SU-DHL-6 (cell line): Measurements from ENCODE around the gene MAP3K21.

Source experiments
- H2AFZ ChIP-seq: fragments of 200-600 bp; sonication (generic); 2 replicates; pipeline ENCODE4 v1.6.1; 2014; ENCODE audit warnings: low read depth, mild to moderate bottlenecking, moderate library complexity, mixed read lengths, antibody characterized with exemption, low read length; ENCODE audit not compliant: severe bottlenecking
- H3F3A ChIP-seq: fragments of 200-600 bp; shearing (Covaris generic); 2 replicates; pipeline ENCODE4 v1.6.0; 2016; ENCODE audit warnings: antibody characterized with exemption, mild to moderate bottlenecking; ENCODE audit not compliant: insufficient read depth
- H3K27ac ChIP-seq: fragments of 200-600 bp; sonication (generic); 2 replicates; pipeline ENCODE4 v1.5.1; 2016; ENCODE audit warnings: low read depth, mild to moderate bottlenecking, low read length, moderate library complexity, mixed read lengths
- H3K27me3 ChIP-seq: fragments of 200-600 bp; sonication (generic), shearing (Covaris generic); 2 replicates; pipeline ENCODE4 v1.6.0; 2014; ENCODE audit warnings: mild to moderate bottlenecking, low read length
- H3K36me3 ChIP-seq: fragments of 200-600 bp; sonication (generic); 2 replicates; pipeline ENCODE4 v1.6.1; 2014; ENCODE audit warnings: mild to moderate bottlenecking, low read length, mixed read lengths
- H3K4me2 ChIP-seq: fragments of 300-600, 200-600 bp; shearing (Covaris generic), sonication (generic); 2 replicates; pipeline ENCODE4 v1.6.0; 2014; ENCODE audit warnings: low read length, low read depth, mild to moderate bottlenecking; ENCODE audit not compliant: poor library complexity, severe bottlenecking
- H3K4me3 ChIP-seq: fragments of 200-600 bp; sonication (generic); 2 replicates; pipeline ENCODE4 v1.5.1; 2014; ENCODE audit warnings: antibody characterized with exemption, low read length, mild to moderate bottlenecking, mixed read lengths; ENCODE audit not compliant: insufficient read depth, poor library complexity, severe bottlenecking
- H3K79me2 ChIP-seq: fragments of 200-600 bp; sonication (generic); 2 replicates; pipeline ENCODE4 v1.6.1; 2014; ENCODE audit warnings: mild to moderate bottlenecking, low read length, moderate library complexity; ENCODE audit not compliant: insufficient read depth
- H3K9ac ChIP-seq: fragments of 200-600 bp; sonication (generic); 2 replicates; pipeline ENCODE4 v1.7.0; 2014; ENCODE audit warnings: mild to moderate bottlenecking, low read length
- H3K9me2 ChIP-seq: fragments of 200-600 bp; sonication (generic); replicated peaks from 2 replicates; pipeline ENCODE4 v1.6.1; 2014; ENCODE audit warnings: low read length; ENCODE audit not compliant: insufficient read depth
- H3K9me3 ChIP-seq: fragments of 200-600 bp; sonication (generic); 2 replicates; pipeline ENCODE4 v1.6.1; 2014; ENCODE audit warnings: low read length, mixed read lengths; ENCODE audit not compliant: insufficient read depth
- H4K20me1 ChIP-seq: fragments of 200-600 bp; sonication (generic); 2 replicates; pipeline ENCODE4 v1.6.1; 2014; ENCODE audit warnings: low read depth, mild to moderate bottlenecking, antibody characterized with exemption, low read length, moderate library complexity, mixed read lengths
- CTCF ChIP-seq: fragments of 200-600 bp; sonication (generic); IDR thresholded peaks from one replicate; pipeline ENCODE4 v1.5.1; 2017; ENCODE audit warnings: antibody characterized with exemption, mild to moderate bottlenecking, low read length, moderate library complexity; ENCODE audit not compliant: insufficient read depth, poor library complexity, severe bottlenecking
- EZH2phosphoT487 ChIP-seq: fragments of 200-600 bp; sonication (generic), shearing (Covaris generic); conservative IDR thresholded peaks from 2 replicates; pipeline ENCODE4 v1.6.1; 2018; ENCODE audit warnings: mild to moderate bottlenecking, antibody characterized with exemption, low read length, moderate library complexity, mixed read lengths

Gene MAP3K21

GRCh38 chr1:233356705-233356987 lies 29.1 kb downstream of the MAP3K21 start:
- no peaks in the 10 kb centered on the region for H4K20me1 ChIP-seq
- H3K9me3 ChIP-seq: no peaks in the 10 kb centered on the region
- H3K27me3 ChIP-seq: no peaks in the 10 kb centered on the region
- no peak overlapping the region for H3K4me2 ChIP-seq
- TF ChIP-seq EZH2phosphoT487 (no peak), CTCF (no peak)
- H3K4me3 ChIP-seq: no peak overlapping the region
- no peak overlapping the region for H3K27ac ChIP-seq
- no peak overlapping the region for H3K9ac ChIP-seq
- no peaks in the 10 kb centered on the region for H3K9me2 ChIP-seq
- H3F3A ChIP-seq: no peaks in the 10 kb centered on the region
- H2AFZ ChIP-seq: peak overlapping the region; percentile 54
- no peaks in the 10 kb centered on the region for H3K79me2 ChIP-seq
- H3K36me3 ChIP-seq: no peaks in the 10 kb centered on the region

GRCh38 chr1:233357595-233358397 lies 30.3 kb downstream of the MAP3K21 start:
- Histone ChIP-seq H3K9me2 (no peaks in the 10 kb centered on the region), H3K27ac (no peak overlapping the region), H3K36me3 (no peaks in the 10 kb centered on the region), H3K27me3 (no peaks in the 10 kb centered on the region), H4K20me1 (no peaks in the 10 kb centered on the region), H2AFZ (no peak overlapping the region), H3K9ac (no peak overlapping the region), H3K4me2 (no peak overlapping the region), H3K79me2 (no peaks in the 10 kb centered on the region), H3K9me3 (no peaks in the 10 kb centered on the region), H3K4me3 (no peak overlapping the region), H3F3A (no peaks in the 10 kb centered on the region)
- TF ChIP-seq EZH2phosphoT487: no peak
- TF ChIP-seq CTCF: no peak

GRCh38 chr1:233359431-233359830 lies 31.9 kb downstream of the MAP3K21 start:
- H3K4me2 ChIP-seq: no peak overlapping the region
- H3F3A ChIP-seq: no peaks in the 10 kb centered on the region
- no peak overlapping the region for H3K27ac ChIP-seq
- TF ChIP-seq EZH2phosphoT487 (no peak), CTCF (no peak)
- H3K4me3 ChIP-seq: no peak overlapping the region
- H2AFZ ChIP-seq: no peak overlapping the region
- no peaks in the 10 kb centered on the region for H4K20me1 ChIP-seq
- H3K36me3 ChIP-seq: no peaks in the 10 kb centered on the region
- no peak overlapping the region for H3K9ac ChIP-seq
- no peaks in the 10 kb centered on the region for H3K27me3 ChIP-seq
- no peaks in the 10 kb centered on the region for H3K79me2 ChIP-seq
- no peaks in the 10 kb centered on the region for H3K9me2 ChIP-seq
- H3K9me3 ChIP-seq: no peaks in the 10 kb centered on the region
